Hindlimb muscle (tissue), 1 donor: ENCODE data around the gene SUV39H1. TPM values are rescaled to one million over a fixed set of nuclear protein-coding genes. Genes with fewer than 3 reads are reported as not detected.
A peak's percentile ranks its signal among the peaks of the same experiment; 100 is the strongest.
"Not testable (repeated sequence)": the region's sequence is repeated elsewhere in the genome, so short reads cannot be mapped to it uniquely, and the experiment has no call there.

Source experiments
- DNase-seq: peaks from one replicate; pipeline ENCODE4 v3.0.0-alpha.2; 2013
- polyA plus RNA-seq: library from polyadenylated mRNA; unstranded; fragments of 120-200 nt; gene quantifications from one replicate; pipeline ENCODE4 v1.2.1, GENCODE V29; 2013; ENCODE audit not compliant: insufficient read length

The SUV39H1 gene
- polyA plus RNA-seq, result 4.6 TPM

GRCh38 chrX:48696301-48696908, at the start of gene SUV39H1:
TSS of gene SUV39H1 (plus strand) at chrX:48696734. CDS start at chrX:48696785, 51 bp downstream.
- peak; percentile 91 for DNase-seq

- peak; percentile 39 for DNase-seq
Measured at GRCh38 chrX:48648336-48648751, 48.2 kb upstream of the SUV39H1 start.

GRCh38 chrX:48649102-48649501, 47.4 kb upstream of the SUV39H1 start:
- no peak for DNase-seq

- not testable (repeated sequence) for DNase-seq
Measured at GRCh38 chrX:48652055-48652579, 44.4 kb upstream of the SUV39H1 start.

- not testable (repeated sequence) for DNase-seq
Measured at GRCh38 chrX:48654746-48655145, 41.8 kb upstream of the SUV39H1 start.

- not testable (repeated sequence) for DNase-seq
Measured at GRCh38 chrX:48659686-48660085, 36.8 kb upstream of the SUV39H1 start.

GRCh38 chrX:48663241-48663640, 33.3 kb upstream of the SUV39H1 start:
- DNase-seq, result no peak

- DNase-seq, result no peak
Measured at GRCh38 chrX:48664156-48664555, 32.4 kb upstream of the SUV39H1 start.

GRCh38 chrX:48665991-48666390, 30.5 kb upstream of the SUV39H1 start:
- DNase-seq, result no peak

GRCh38 chrX:48666649-48667048, 29.9 kb upstream of the SUV39H1 start:
- no peak for DNase-seq

- DNase-seq, result no peak
Measured at GRCh38 chrX:48667509-48667908, 29.0 kb upstream of the SUV39H1 start.

- not testable (repeated sequence) for DNase-seq
Measured at GRCh38 chrX:48668187-48668586, 28.3 kb upstream of the SUV39H1 start.

GRCh38 chrX:48676106-48676892, 20.2 kb upstream of the SUV39H1 start:
- peak; percentile 80 for DNase-seq

GRCh38 chrX:48676893-48677270, 19.7 kb upstream of the SUV39H1 start:
- no peak for DNase-seq

GRCh38 chrX:48677516-48677915, 19.0 kb upstream of the SUV39H1 start:
- no peak for DNase-seq

- not testable (repeated sequence) for DNase-seq
Measured at GRCh38 chrX:48680467-48680866, 16.1 kb upstream of the SUV39H1 start.

- not testable (repeated sequence) for DNase-seq
Measured at GRCh38 chrX:48680925-48681324, 15.6 kb upstream of the SUV39H1 start.

GRCh38 chrX:48681539-48682183, 14.9 kb upstream of the SUV39H1 start:
- DNase-seq, result no peak

GRCh38 chrX:48682795-48683194, 13.7 kb upstream of the SUV39H1 start:
- DNase-seq, result not testable (repeated sequence)

GRCh38 chrX:48683411-48683982, 13.0 kb upstream of the SUV39H1 start, which contains the start of gene WAS:
TSS of gene WAS (plus strand) at chrX:48683799. CDS start at chrX:48683854, 55 bp downstream.
- no peak for DNase-seq

- no peak for DNase-seq
Measured at GRCh38 chrX:48684134-48684533, 12.4 kb upstream of the SUV39H1 start.

- DNase-seq, result no peak
Measured at GRCh38 chrX:48685416-48685815, 11.1 kb upstream of the SUV39H1 start.
